ENCODE results near the gene CLDN24.

CLDN24 gene

GRCh38 chr4:183326853-183327252 lies 4.6 kb upstream of the CLDN24 start:
- no peak for TF ChIP-seq CTCF (IDR thresholded peaks at IDR 0.05)

GRCh38 chr4:183324619-183325018 lies 2.4 kb upstream of the CLDN24 start:
- no peak for TF ChIP-seq CTCF (IDR thresholded peaks at IDR 0.05)

- TF ChIP-seq CTCF (IDR thresholded peaks at IDR 0.05): no peak
These were observed 1.1 kb upstream of the CLDN24 start for GRCh38 chr4:183323295-183323694.

GRCh38 chr4:183321516-183321915 lies 710 bp downstream of the CLDN24 start:
- TF ChIP-seq CTCF (IDR thresholded peaks at IDR 0.05): no peak

GRCh38 chr4:183321079-183321478 lies 1.1 kb downstream of the CLDN24 start:
- TF ChIP-seq CTCF (IDR thresholded peaks at IDR 0.05): no peak

GRCh38 chr4:183320211-183321059 lies 1.8 kb downstream of the CLDN24 start, which contains the start of gene CLDN22:
CLDN22 (minus strand) TSS chr4:183320276; CDS start chr4:183320218, 58 bp downstream.
- TF ChIP-seq CTCF (IDR thresholded peaks at IDR 0.05): no peak

- no peak for TF ChIP-seq CTCF (IDR thresholded peaks at IDR 0.05)
These were observed 3.6 kb downstream of the CLDN24 start for GRCh38 chr4:183318656-183319055.
